Thyroid gland (tissue), 4 donors: ENCODE measurements around the gene PCDHGC4. TPM values are rescaled to one million over a fixed set of nuclear protein-coding genes. Genes with fewer than 3 reads are reported as not detected.

Experiments used
- DNase-seq, 2 donors: peaks; one replicate each; pipeline ENCODE4 v3.0.0-alpha.2; 2019
- H3K27ac ChIP-seq, 3 donors: fragments of 200-600 bp; sonication (generic); 1 replicate in 2 of 3; 2 replicates in 1 of 3; pipeline ENCODE4 v1.5.1; 2016 to 2019; ENCODE audit warnings: mild to moderate bottlenecking in 1 of 3, moderate library complexity in 1 of 3
- H3K27me3 ChIP-seq: fragments of 200-600 bp; sonication (generic); one replicate; pipeline ENCODE4 v1.5.1; 2019
- H3K36me3 ChIP-seq, 2 donors: fragments of 200-600 bp; sonication (generic); one replicate each; pipeline ENCODE4 v1.5.1; 2016 to 2019
- H3K4me1 ChIP-seq, 2 donors: fragments of 200-600 bp; sonication (generic); one replicate each; pipeline ENCODE4 v1.5.1; 2017 to 2019
- H3K4me3 ChIP-seq, 3 donors: fragments of 200-600 bp; sonication (generic); replicated peaks in 1 of 3; 1 replicate in 2 of 3; 2 replicates in 1 of 3; pipeline ENCODE4 v1.5.1; 2016; ENCODE audit warnings: mild to moderate bottlenecking in 1 of 3
- H3K9me3 ChIP-seq: fragments of 200-600 bp; sonication (generic); one replicate; pipeline ENCODE4 v1.5.1; 2017
- CTCF ChIP-seq, 6 experiments: fragments of 200-600 bp in 3 of 6; fragments of 450-650 bp in 3 of 6; sonication (generic) in 3 of 6; IDR thresholded peaks; one replicate each; pipeline ENCODE4 v1.5.1; 2016 to 2019; ENCODE audit warnings: antibody characterized with exemption in 6 of 6, mild to moderate bottlenecking in 2 of 6, inconsistent platforms in 1 of 6, moderate library complexity in 1 of 6
- POLR2A ChIP-seq, 2 donors: fragments of 450-650 bp; IDR thresholded peaks; one replicate each; pipeline ENCODE4 v1.6.1; 2017; ENCODE audit warnings: antibody characterized with exemption in 2 of 2, mild to moderate bottlenecking in 2 of 2, moderate library complexity in 1 of 2
- WGBS, 2 donors: methylation state at CpG; one replicate each; pipeline ENCODE4 v1.1.5; 2017; 5-methylcytosine and 5-hydroxymethylcytosine counted together
- intact Hi-C: fragments of 100-400 bp; cut with DNase I; formaldehyde crosslinking; loops from one replicate; pipeline ENCODE4 v1.15.1; 2023
- total RNA-seq, 4 donors: library from RNA; depleted of rRNA; stranded (reverse); fragments of >200 nt; gene quantifications; one replicate each; pipeline ENCODE4 v1.2.3, GENCODE V29; 2016

Gene PCDHGC4
- total RNA-seq, 4 donors from 2014 or later, result 2.5 to 10.7 (median 4.8) TPM

DNA sequence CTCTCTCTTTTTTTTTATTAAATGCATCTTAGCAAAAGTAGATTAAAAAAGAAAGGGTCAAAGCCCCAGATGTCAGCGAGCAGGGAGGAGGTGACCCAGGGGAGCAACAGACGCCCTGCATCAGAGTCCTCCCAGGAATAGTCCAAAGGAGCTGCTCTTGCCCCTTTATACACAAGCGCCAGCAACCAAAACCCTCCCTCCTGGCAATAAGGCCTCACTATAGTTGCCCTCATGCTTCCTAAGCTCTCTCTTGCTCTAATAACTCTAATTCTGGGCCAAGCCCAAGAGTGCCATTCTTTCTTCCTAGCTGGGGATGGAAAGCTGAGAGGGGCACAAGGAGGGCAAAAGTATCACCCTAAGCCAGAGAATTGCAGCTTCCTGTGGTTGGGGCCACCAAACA lies 30.3 kb downstream of the PCDHGC4 start:
- 82 to 90% methylated on average over 3 of the region's 3 CpGs for WGBS, 2 donors
- no peaks in the 10 kb centered on the region for H3K9me3 ChIP-seq
- intact Hi-C loops, result loop anchor here (5.0 kb wide), 1 partner anchor 38 kb away; the partner anchor contains the start of gene PCDHGC3
- H3K4me3 ChIP-seq, result no peak overlapping the region
- H3K36me3 ChIP-seq, result peaks cover 9 to 13% of the 10 kb centered on the region in 2 donors
- TF ChIP-seq POLR2A (IDR thresholded peaks at IDR 0.05) (no peak), CTCF (IDR thresholded peaks at IDR 0.05) (no peak)
- DNase-seq, result no peak
- H3K27ac ChIP-seq, result no peak overlapping the region
- H3K4me1 ChIP-seq, result peaks cover 14 to 37% of the 10 kb centered on the region in 2 donors
- no peaks in the 10 kb centered on the region for H3K27me3 ChIP-seq

GRCh38 chr5:141515946-141516671 lies 31.3 kb downstream of the PCDHGC4 start:
- Histone ChIP-seq H3K4me3 (no peak overlapping the region), H3K27ac (peak overlapping the region in 1 of 3 donors; percentile 25), H3K9me3 (no peaks in the 10 kb centered on the region), H3K27me3 (no peaks in the 10 kb centered on the region), H3K4me1 (peaks cover 14 to 41% of the 10 kb centered on the region in 2 donors), H3K36me3 (peaks cover 9 to 13% of the 10 kb centered on the region in 2 donors)
- TF ChIP-seq CTCF (IDR thresholded peaks at IDR 0.05), result no peak
- intact Hi-C loops, result loop anchor here (5.0 kb wide), 1 partner anchor 39 kb away; the partner anchor contains the start of gene PCDHGC3
- 85 to 100% methylated on average over 3 to 4 of the region's 4 CpGs for WGBS, 2 donors
- DNase-seq, result no peak

- Histone ChIP-seq H3K27me3 (no peaks in the 10 kb centered on the region), H3K9me3 (no peaks in the 10 kb centered on the region), H3K27ac (peak overlapping the region in 1 of 3 donors; percentile 25), H3K4me1 (peaks cover 14 to 45% of the 10 kb centered on the region in 2 donors), H3K36me3 (peaks cover 8 to 9% of the 10 kb centered on the region in 2 donors), H3K4me3 (no peak overlapping the region)
- no peak for TF ChIP-seq POLR2A (IDR thresholded peaks at IDR 0.05)
- no peak for TF ChIP-seq CTCF (IDR thresholded peaks at IDR 0.05)
- 83 to 88% methylated on average over 7 to 8 of the region's 8 CpGs for WGBS, 2 donors
- no peak for DNase-seq
- intact Hi-C loops, result loop anchor here (5.0 kb wide), 1 partner anchor 39 kb away; the partner anchor contains the start of gene PCDHGC3
Measured at GRCh38 chr5:141516672-141517025, 31.8 kb downstream of the PCDHGC4 start.

DNA sequence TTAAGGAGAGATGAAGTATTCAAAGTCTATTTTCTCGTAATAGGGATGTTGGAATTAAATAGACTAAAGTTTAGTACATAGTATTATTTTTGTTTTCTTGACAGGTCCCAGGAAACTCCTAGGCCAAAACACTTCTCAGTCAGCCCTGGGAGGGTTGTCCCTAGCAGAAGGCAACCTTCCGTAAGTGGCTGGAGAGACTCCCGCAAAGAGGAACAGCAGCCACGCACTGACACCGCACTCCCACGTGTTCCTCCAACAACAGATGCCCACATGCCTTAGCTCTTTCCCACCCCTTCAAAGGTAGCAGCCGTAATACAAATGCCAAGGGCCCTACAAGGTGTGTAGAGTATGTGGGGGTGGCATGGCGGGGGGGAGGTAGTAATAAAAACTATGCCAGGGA lies 32.5 kb downstream of the PCDHGC4 start:
- Histone ChIP-seq H3K27me3 (no peaks in the 10 kb centered on the region), H3K4me1 (peaks cover 14 to 46% of the 10 kb centered on the region in 2 donors), H3K27ac (no peak overlapping the region), H3K36me3 (peaks cover 8 to 9% of the 10 kb centered on the region in 2 donors), H3K4me3 (no peak overlapping the region), H3K9me3 (no peaks in the 10 kb centered on the region)
- intact Hi-C loops, result loop anchor here (5.0 kb wide), 1 partner anchor 40 kb away; the partner anchor contains the start of gene PCDHGC3
- TF ChIP-seq POLR2A (IDR thresholded peaks at IDR 0.05) (no peak), CTCF (IDR thresholded peaks at IDR 0.05) (no peak)
- 92 to 93% methylated on average over 8 of the region's 8 CpGs for WGBS, 2 donors
- no peak for DNase-seq
